Measurements from ENCODE around the gene ABCA7.
A peak's percentile ranks its signal among the peaks of the same experiment; 100 is the strongest.

ABCA7 gene

GRCh38 chr19:1073063-1073955 is 33.4 kb downstream of the ABCA7 start:
- peak; percentile 26 for DNase-seq

- DNase-seq, result peak; percentile 12
These were observed 34.1 kb downstream of the ABCA7 start for GRCh38 chr19:1073956-1074517.

GRCh38 chr19:1074544-1075283 is 34.8 kb downstream of the ABCA7 start:
- peak; percentile 81 for DNase-seq

GRCh38 chr19:1076046-1076386 is 36.1 kb downstream of the ABCA7 start:
- DNase-seq, result no peak

- peak; percentile 94 for DNase-seq
These were observed 37.0 kb downstream of the ABCA7 start for GRCh38 chr19:1076951-1077350.

- DNase-seq, result peak; percentile 79
These were observed 39.7 kb downstream of the ABCA7 start for GRCh38 chr19:1079566-1080111.

- peak; percentile 8 for DNase-seq
These were observed 40.7 kb downstream of the ABCA7 start for GRCh38 chr19:1080360-1081161.

- peak; percentile 11 for DNase-seq
These were observed 41.6 kb downstream of the ABCA7 start for GRCh38 chr19:1081301-1082164.

GRCh38 chr19:1082165-1082927 is 42.4 kb downstream of the ABCA7 start:
- peak; percentile 75 for DNase-seq

GRCh38 chr19:1082928-1083816 is 43.3 kb downstream of the ABCA7 start:
- no peak for DNase-seq

- DNase-seq, result no peak
These were observed 44.3 kb downstream of the ABCA7 start for GRCh38 chr19:1084024-1084868.

- no peak for DNase-seq
These were observed 45.2 kb downstream of the ABCA7 start for GRCh38 chr19:1085053-1085658.

- DNase-seq, result no peak
These were observed 46.0 kb downstream of the ABCA7 start for GRCh38 chr19:1085676-1086442.

- no peak for DNase-seq
These were observed 46.7 kb downstream of the ABCA7 start for GRCh38 chr19:1086613-1087012.

GRCh38 chr19:1087813-1088415 is 48.0 kb downstream of the ABCA7 start:
- DNase-seq, result no peak

- DNase-seq, result no peak
These were observed 48.6 kb downstream of the ABCA7 start for GRCh38 chr19:1088416-1089010.
